Endothelial cell of umbilical vein (primary cell): ENCODE measurements around the gene ADARB2.

Experiments
- EZH2 ChIP-seq: IDR thresholded peaks from 2 replicates; pipeline ENCODE4 v1.6.1; 2012; ENCODE audit warnings: borderline replicate concordance, low read depth, mild to moderate bottlenecking, moderate library complexity, low read length, inconsistent platforms; ENCODE audit not compliant: severe bottlenecking
- JUN ChIP-seq: IDR thresholded peaks from 2 replicates; pipeline ENCODE4 v1.6.1; 2011; ENCODE audit warnings: borderline replicate concordance, low read depth; ENCODE audit not compliant: insufficient read length, insufficient read depth
- POLR2A ChIP-seq: IDR thresholded peaks from 2 replicates; pipeline ENCODE4 v1.6.1; 2012; ENCODE audit warnings: low read depth, mild to moderate bottlenecking, control low read depth, low read length
- POLR2AphosphoS5 ChIP-seq: IDR thresholded peaks from 2 replicates; pipeline ENCODE4 v1.6.1; 2012; ENCODE audit warnings: low read depth, mild to moderate bottlenecking, control low read depth, low read length, moderate library complexity; ENCODE audit not compliant: insufficient read depth
- TF ChIP-seq, protein P1 (sequence below), 2 donors: IDR thresholded peaks; 1 replicate in 1 of 2; 2 replicates in 1 of 2; pipeline ENCODE4 v1.5.1; 2011; ENCODE audit warnings: low read length in 2 of 2, mild to moderate bottlenecking in 2 of 2, moderate library complexity in 2 of 2, control low read depth in 1 of 2, inconsistent platforms in 1 of 2, low read depth in 1 of 2; ENCODE audit not compliant: insufficient read depth in 1 of 2; ENCODE audit errors: extremely low read depth in 1 of 2

DNA sequence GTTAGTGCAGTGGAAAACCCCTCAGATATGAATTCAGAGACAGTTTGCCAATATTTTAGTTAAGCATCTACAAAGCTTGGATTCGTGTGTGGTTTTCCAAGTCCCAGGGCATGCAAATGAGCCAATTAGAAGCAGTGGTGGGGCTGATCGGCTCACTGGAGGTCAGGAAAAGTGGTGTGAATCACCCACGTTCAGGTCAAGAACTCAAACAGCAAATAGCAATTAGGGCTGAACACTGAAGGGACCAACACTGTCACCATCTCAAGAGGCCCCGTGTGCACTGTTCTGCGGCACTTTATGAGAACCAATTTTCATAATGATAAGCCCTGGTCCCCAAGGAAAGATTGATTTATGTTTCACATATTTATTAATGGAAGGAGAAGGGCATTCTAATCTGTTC is 68.9 kb downstream of the ADARB2 start:
- TF ChIP-seq, protein P1, sequence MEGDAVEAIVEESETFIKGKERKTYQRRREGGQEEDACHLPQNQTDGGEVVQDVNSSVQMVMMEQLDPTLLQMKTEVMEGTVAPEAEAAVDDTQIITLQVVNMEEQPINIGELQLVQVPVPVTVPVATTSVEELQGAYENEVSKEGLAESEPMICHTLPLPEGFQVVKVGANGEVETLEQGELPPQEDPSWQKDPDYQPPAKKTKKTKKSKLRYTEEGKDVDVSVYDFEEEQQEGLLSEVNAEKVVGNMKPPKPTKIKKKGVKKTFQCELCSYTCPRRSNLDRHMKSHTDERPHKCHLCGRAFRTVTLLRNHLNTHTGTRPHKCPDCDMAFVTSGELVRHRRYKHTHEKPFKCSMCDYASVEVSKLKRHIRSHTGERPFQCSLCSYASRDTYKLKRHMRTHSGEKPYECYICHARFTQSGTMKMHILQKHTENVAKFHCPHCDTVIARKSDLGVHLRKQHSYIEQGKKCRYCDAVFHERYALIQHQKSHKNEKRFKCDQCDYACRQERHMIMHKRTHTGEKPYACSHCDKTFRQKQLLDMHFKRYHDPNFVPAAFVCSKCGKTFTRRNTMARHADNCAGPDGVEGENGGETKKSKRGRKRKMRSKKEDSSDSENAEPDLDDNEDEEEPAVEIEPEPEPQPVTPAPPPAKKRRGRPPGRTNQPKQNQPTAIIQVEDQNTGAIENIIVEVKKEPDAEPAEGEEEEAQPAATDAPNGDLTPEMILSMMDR (IDR thresholded peaks at IDR 0.05; ENCODE audit: extremely low read depth in 1 of 2, insufficient read depth in 1 of 2, low read depth in 1 of 2, low read length in 2 of 2), result no peak
- no peak for TF ChIP-seq JUN
- TF ChIP-seq POLR2A, result no peak
- no peak for TF ChIP-seq POLR2AphosphoS5
- no peak for TF ChIP-seq EZH2
